Upper lobe of left lung (tissue), 6 donors: ENCODE measurements around the gene GRIPAP1. TPM values are rescaled to one million over a fixed set of nuclear protein-coding genes. Genes with fewer than 3 reads are reported as not detected.

Source experiments
- ATAC-seq, 2 donors: fragments of 200-7000 bp; cut with Tn5 transposase; one replicate each; pipeline ENCODE4 v1.9.1; 2022; ENCODE audit warnings: mild to moderate bottlenecking in 2 of 2, moderate library complexity in 2 of 2; ENCODE audit not compliant: low FRiP score in 2 of 2
- DNase-seq, 2 donors: peaks; one replicate each; pipeline ENCODE4 v3.0.0-alpha.2; 2019 to 2020
- H3K27ac ChIP-seq, 4 donors: fragments of 200-600 bp; sonication (generic); one replicate each; pipeline ENCODE4 v1.5.1; 2016 to 2019
- H3K27me3 ChIP-seq, 4 donors: fragments of 200-600 bp; sonication (generic); one replicate each; pipeline ENCODE4 v1.5.1; 2017 to 2019
- H3K36me3 ChIP-seq, 4 donors: fragments of 200-600 bp; sonication (generic); one replicate each; pipeline ENCODE4 v1.5.1; 2016 to 2019
- H3K4me1 ChIP-seq, 4 donors: fragments of 200-600 bp; sonication (generic); one replicate each; pipeline ENCODE4 v1.5.1; 2018 to 2019
- H3K4me3 ChIP-seq, 4 donors: fragments of 200-600 bp; sonication (generic); one replicate each; pipeline ENCODE4 v1.5.1; 2017 to 2019; ENCODE audit warnings: mild to moderate bottlenecking in 2 of 4, moderate library complexity in 1 of 4
- H3K9me3 ChIP-seq, 4 donors: fragments of 200-600 bp; sonication (generic); one replicate each; pipeline ENCODE4 v1.5.1; 2018 to 2019
- CTCF ChIP-seq, 6 experiments: fragments of 450-650 bp in 4 of 6; fragments of 200-600 bp in 2 of 6; sonication (generic) in 2 of 6; IDR thresholded peaks; one replicate each; pipeline ENCODE4 v1.5.1; 2016 to 2019; ENCODE audit warnings: antibody characterized with exemption in 6 of 6
- EP300 ChIP-seq, 4 donors: sonication (generic); formaldehyde crosslinking; IDR thresholded peaks; one replicate each; pipeline ENCODE4 v1.5.1; 2017; ENCODE audit warnings: antibody characterized with exemption in 4 of 4, control low read depth in 2 of 4
- POLR2A ChIP-seq, 4 donors: fragments of 450-650 bp; IDR thresholded peaks; one replicate each; pipeline ENCODE4 v1.5.1; 2016 to 2017; ENCODE audit warnings: antibody characterized with exemption in 4 of 4, mild to moderate bottlenecking in 2 of 4
- POLR2AphosphoS5 ChIP-seq, 2 donors: sonication (generic); formaldehyde crosslinking; IDR thresholded peaks; one replicate each; pipeline ENCODE4 v1.5.1; 2017; ENCODE audit warnings: antibody characterized with exemption in 2 of 2
- WGBS, 2 donors: methylation state at CpG; one replicate each; pipeline ENCODE4 v1.1.5; 2017 to 2018; 5-methylcytosine and 5-hydroxymethylcytosine counted together
- total RNA-seq, 6 donors: library from RNA; depleted of rRNA in 4 of 6; stranded (reverse); fragments of >200 nt in 4 of 6; gene quantifications; one replicate each; pipeline versions ENCODE4 v1.1.0 to v1.2.1, GENCODE V29; 2016 to 2021
- donor health status: DM: no; HTN: no; CAD: no; lungs with moderate emphysema.
- donor health status: DM: no; HTN: yes; CAD: no; lungs with severe emphysema.

The GRIPAP1 gene
- total RNA-seq, 6 donors from 2014 or later = 37.5 to 140 (median 50.8) TPM

- ATAC-seq (no peak), DNase-seq (no peak)
- TF ChIP-seq CTCF (IDR thresholded peaks at IDR 0.05) = no peak
- TF ChIP-seq POLR2AphosphoS5 (IDR thresholded peaks at IDR 0.05) = no peak
- TF ChIP-seq POLR2A (IDR thresholded peaks at IDR 0.05) = no peak
- TF ChIP-seq EP300 (IDR thresholded peaks at IDR 0.05) = no peak
- Histone ChIP-seq H3K9me3 (no peaks in the 10 kb centered on the region), H3K36me3 (peaks cover 3 to 54% (median 31%) of the 10 kb centered on the region in 4 donors), H3K27ac (no peak overlapping the region), H3K4me3 (no peak overlapping the region), H3K4me1 (no peaks in the 10 kb centered on the region), H3K27me3 (no peaks in the 10 kb centered on the region)
- WGBS, 2 donors = 91% methylated on average over 6 of the region's 6 CpGs; no CpG with 5 or more reads in 1 of the 2 donors
Observed at GRCh38 chrX:49029876-49030275, 27.8 kb upstream of the GRIPAP1 start.

- TF ChIP-seq POLR2A (IDR thresholded peaks at IDR 0.05) (no peak), EP300 (IDR thresholded peaks at IDR 0.05) (no peak), CTCF (IDR thresholded peaks at IDR 0.05) (no peak), POLR2AphosphoS5 (IDR thresholded peaks at IDR 0.05) (no peak)
- no peaks in the 10 kb centered on the region for H3K36me3 ChIP-seq
- ATAC-seq (no peak), DNase-seq (no peak)
- H3K27me3 ChIP-seq = no peaks in the 10 kb centered on the region
- no peaks in the 10 kb centered on the region for H3K9me3 ChIP-seq
- WGBS, 2 donors = 73 to 79% methylated on average over 7 of the region's 7 CpGs
- H3K4me3 ChIP-seq = no peak overlapping the region
- no peaks in the 10 kb centered on the region for H3K4me1 ChIP-seq
- H3K27ac ChIP-seq = no peak overlapping the region
Observed at GRCh38 chrX:49019599-49020249, 17.7 kb upstream of the GRIPAP1 start.

GRCh38 chrX:49019050-49019449, 17.0 kb upstream of the GRIPAP1 start:
- ATAC-seq = no peak
- Histone ChIP-seq H3K9me3 (no peaks in the 10 kb centered on the region), H3K27me3 (no peaks in the 10 kb centered on the region), H3K27ac (no peak overlapping the region), H3K4me1 (no peaks in the 10 kb centered on the region), H3K36me3 (no peaks in the 10 kb centered on the region), H3K4me3 (no peak overlapping the region)
- TF ChIP-seq EP300 (IDR thresholded peaks at IDR 0.05) = no peak
- no peak for TF ChIP-seq POLR2AphosphoS5 (IDR thresholded peaks at IDR 0.05)
- TF ChIP-seq CTCF (IDR thresholded peaks at IDR 0.05) = no peak
- TF ChIP-seq POLR2A (IDR thresholded peaks at IDR 0.05) = no peak
- WGBS, 2 donors = 84 to 94% methylated on average over 2 of the region's 2 CpGs
- no peak for DNase-seq

- Histone ChIP-seq H3K36me3 (peaks cover 0 to under 1% (median 0%) of the 10 kb centered on the region in 4 donors), H3K27ac (no peak overlapping the region), H3K27me3 (no peaks in the 10 kb centered on the region), H3K4me3 (no peak overlapping the region), H3K4me1 (peaks cover 0 to 9% (median 4%) of the 10 kb centered on the region in 4 donors), H3K9me3 (peaks cover 0 to 4% (median 0%) of the 10 kb centered on the region in 4 donors)
- no peak for TF ChIP-seq EP300 (IDR thresholded peaks at IDR 0.05)
- no peak for TF ChIP-seq POLR2AphosphoS5 (IDR thresholded peaks at IDR 0.05)
- no peak for TF ChIP-seq POLR2A (IDR thresholded peaks at IDR 0.05)
- TF ChIP-seq CTCF (IDR thresholded peaks at IDR 0.05) = no peak
- WGBS, 2 donors = 83 to 85% methylated on average over 5 of the region's 5 CpGs
- no peak for ATAC-seq
- no peak for DNase-seq
Observed at GRCh38 chrX:49003696-49004095, 1.6 kb upstream of the GRIPAP1 start.
